GM21381 (cell line): ENCODE measurements around the gene MEGF10.

Source experiments
- ATAC-seq: cut with Tn5 transposase; IDR thresholded peaks from one replicate; pipeline ENCODE4 v1.9.1; 2021; ENCODE audit warnings: mild to moderate bottlenecking, moderate library complexity; ENCODE audit not compliant: unreplicated experiment

Gene MEGF10

DNA sequence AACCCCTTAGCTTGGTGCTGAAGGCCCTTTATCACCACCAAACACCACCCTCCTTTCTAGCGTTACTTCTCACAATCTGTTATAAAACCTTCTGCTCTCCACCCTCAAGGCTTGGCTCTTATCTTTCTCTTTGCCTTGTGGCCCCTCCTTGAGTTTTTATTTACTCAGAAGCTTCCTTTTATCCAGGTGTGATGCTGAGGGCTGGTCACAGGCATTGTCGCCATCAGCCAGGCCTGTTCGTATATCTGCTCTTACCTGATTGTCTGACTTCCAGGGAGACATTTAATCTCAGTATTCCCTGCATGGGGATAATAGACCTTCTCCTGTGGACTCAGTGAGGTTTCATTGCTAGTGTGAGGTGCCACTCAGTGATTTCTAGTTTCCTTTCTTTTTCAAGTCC is 34.2 kb downstream of the MEGF10 start:
- ATAC-seq, result no peak

DNA sequence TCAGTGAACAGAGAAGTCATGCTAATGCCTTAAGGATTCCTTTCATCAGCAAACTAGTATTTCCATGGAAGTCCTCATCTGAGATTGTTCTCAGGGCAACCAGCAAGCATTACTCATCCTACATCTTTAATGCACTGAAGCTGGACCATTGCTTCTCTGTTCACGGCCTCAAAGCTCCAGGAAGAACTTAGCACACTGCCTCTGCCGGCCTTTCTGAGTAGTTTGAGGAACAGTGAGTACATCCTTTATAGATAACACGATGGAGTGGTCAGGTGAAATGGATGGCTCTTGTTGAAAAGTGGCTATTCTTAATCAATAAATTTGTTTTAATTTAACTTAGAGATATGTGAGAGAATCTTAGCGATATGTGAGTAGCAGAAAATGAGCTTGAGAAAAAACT is 35.8 kb downstream of the MEGF10 start:
- ATAC-seq, result no peak

DNA sequence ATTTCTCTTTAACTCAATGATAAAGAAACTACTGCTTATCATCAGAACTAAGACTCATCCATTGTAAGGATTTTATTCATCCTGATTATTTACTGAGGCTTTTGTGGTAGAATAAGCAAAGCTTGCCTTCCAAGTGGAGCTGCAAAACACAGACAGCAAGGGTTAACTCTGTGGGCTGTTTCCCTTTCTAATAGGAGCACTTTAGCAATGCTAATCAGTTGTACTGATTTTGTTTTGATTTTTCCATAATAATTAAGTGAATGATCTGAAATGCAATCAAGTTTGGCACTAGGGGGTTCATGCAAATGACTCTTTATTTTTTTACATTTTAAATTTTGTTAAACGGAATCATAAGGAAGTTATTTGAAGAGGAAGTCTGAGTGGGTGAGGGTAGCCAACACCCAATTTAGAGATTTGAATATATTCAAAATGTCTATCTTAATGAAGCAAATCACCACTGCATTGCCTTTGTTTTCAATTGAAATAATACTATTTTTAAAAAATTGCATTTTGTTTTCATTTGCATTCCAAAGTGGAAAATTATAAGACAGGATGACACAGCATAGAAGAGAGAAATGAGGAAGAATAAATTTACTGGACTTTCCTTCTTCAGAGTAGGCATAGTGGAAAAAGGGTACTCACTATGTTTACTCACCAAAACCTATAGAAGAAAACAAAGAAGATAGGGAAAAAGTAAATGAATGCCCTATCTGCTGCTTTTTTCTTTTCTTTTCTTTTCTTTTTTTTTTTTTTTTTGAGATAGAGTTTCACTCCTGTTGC is 36.6 kb downstream of the MEGF10 start:
- ATAC-seq, result no peak

DNA sequence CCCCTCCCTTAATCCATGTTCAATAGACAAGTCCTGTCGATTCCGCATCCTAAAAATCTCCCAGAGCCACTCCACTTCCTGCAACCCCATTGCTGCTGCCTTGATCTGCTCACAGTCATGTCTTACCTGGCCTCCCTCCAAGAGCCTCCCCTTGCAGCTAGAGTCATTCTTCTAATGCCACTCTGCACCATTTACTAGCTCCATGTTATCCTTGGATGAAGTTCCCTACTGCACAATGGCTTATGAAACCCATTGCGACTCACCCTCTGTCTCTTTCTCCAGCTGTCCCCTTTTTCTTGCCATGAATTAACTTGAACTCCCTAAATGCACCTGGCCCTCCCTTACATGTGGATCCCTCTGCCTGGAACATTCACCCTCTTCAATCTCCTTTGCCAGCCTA is 39.5 kb downstream of the MEGF10 start:
- no peak for ATAC-seq

DNA sequence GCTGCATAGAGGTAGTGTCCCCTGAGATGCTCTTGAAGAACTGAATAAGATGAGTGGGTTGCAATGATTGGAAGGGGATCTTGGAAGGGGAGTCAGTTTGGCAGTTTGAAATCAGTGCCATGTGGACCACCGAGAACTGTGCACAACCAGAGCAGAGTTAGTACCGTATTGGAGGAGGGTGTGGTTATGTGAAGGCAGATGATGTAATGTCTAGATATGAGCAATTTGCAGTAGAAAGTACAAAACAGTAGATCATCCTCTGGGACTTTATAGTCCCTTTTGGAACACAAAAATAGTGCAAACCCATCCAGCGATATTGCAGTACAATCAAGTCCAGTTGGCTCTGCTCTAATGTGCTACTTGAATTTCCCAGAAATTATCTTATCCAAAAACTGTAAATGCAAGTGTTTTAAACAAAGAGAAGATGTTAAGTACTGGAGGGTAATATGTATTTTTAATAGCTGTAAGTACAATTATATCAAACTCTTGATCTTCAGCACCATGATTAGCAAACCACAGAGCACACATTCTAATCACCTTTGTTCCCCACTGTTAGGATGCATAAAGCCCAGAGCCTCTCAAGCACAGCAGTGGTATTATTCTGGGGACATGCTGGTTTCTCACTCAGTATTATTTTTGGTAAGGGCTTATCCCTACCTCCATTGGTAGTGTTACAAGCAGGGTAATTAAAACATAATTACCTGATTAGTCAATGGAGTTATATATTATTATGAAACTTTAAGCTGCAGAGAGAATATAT is 41.5 kb downstream of the MEGF10 start:
- ATAC-seq, result no peak

DNA sequence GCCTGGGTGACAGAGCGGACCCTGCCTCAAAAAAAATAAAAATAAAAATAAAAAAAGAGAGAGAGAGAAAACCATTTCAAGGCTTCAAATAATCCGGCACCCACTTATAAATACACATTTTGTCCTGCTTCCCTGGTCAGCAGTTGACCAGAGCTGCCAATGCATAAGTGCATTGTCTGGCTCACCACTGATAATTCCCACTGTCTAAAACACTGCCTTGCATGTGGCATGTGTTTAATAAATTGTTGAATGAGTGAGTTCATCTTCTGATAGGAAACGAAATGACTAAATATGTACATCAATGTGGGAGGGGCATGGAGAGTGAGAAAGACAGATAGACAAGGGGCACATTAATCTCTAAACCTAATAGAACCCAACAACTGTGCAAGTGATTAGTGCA is 42.9 kb downstream of the MEGF10 start:
- ATAC-seq, result no peak

DNA sequence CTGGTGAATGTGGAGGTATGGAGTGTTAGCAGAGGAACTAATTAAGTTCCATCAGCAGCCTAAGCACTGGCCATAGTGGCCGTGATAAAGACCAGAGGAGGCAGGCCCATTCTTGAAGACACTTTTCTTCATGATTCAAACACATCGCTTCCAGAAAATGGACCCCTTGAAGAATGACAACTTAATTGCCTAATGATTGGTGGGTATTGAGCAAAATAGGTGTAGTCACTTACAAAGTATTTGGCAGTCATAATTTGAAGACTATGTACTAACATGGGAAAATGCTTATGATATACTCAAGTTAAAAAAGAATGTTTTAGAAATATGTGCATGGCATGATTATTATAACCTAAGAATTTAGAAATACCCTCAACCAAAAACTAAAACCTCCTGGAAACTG is 44.8 kb downstream of the MEGF10 start:
- no peak for ATAC-seq

DNA sequence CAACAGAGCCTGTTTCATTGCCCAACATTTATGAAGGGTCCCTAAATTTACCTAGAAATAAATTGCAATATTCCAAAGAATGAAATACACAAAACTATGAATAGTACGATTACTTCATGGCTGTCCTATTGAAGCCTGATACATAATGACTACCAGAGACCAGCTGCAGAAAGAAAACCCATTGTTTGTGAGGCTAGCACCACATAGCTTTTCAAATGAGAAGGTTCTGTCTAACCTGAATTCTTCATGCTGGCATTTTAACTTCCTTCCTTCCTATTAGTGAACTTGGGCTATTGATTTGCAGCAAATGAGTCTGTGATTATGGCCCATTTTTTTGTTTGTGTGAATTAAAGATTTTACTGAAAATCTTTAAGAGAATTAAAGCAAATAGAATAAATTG is 47.3 kb downstream of the MEGF10 start:
- no peak for ATAC-seq

DNA sequence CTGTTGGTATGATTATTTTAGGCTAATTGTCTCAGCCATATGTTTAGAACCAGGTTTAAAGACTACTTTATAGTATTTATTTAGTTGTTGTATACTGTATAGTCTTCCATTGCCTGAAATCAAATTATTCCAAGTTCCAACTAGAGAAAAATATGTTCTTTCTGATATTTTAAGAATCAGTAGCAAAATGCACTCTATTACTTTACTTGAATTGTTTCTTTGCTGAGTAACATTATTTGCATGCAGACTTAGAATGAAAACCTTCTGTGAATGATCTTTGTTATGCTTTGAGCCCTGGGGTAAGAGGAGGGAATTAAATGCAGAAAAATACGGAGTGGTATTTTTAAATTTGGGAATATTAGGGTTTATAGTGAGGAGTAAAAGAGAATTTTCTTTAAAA is 47.9 kb downstream of the MEGF10 start:
- ATAC-seq, result no peak

DNA sequence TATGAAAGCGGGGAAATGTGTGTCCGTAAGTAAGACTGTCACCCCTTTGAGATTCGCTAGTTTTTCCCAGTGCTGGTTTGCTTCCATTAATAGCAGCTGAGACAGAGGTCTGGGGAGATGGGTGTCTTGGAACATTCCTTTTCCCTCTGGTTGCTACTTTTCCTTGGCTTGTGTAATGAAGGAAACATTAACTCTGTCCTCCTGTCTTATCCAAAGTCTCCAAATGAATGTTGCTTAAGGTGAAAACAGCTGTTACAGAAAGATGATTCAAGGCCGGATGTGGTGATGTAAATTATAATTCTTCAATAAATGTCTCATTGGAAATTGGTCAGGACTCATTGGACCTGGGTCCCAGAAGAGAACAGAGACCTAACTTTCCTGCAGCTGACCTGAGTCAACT is 50.0 kb downstream of the MEGF10 start:
- no peak for ATAC-seq

DNA sequence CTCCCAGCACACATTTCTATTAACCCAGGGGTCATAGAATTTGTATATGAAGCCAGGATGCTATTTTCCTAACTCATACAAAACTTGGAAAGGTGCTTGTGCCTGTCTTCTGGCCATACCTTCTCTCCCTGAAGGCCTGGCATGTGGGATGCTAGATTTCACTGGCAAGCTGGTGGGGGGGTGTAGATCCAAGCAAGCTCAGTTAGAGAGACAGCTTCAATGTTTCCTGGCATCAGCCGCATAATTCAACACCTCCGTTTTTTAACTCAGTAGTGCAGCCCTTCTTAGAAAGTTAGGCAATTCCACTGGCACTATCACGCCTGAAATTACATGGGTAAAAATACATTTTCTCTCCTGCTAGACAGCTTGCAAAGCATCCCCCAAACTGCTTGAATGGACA is 51.8 kb downstream of the MEGF10 start:
- ATAC-seq, result no peak

DNA sequence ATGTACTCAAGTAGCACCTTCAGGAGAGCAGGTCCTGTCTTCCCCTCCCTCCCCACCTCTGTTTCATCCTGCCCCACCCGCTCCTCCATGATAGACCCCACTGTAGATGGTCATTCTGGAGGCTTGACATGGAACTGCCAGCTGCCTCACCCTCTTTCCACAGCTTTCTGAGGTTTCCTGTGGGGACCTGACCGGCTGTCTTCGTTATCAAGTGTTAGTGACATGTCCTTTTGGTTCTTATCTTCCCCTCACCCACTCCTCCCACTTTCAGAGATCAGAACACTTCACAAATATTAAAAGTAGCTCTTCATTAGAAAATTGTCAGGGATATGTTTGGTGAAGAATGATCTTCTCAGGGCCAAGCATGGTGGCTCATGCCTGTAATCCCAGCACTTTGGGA is 52.7 kb downstream of the MEGF10 start:
- no peak for ATAC-seq

DNA sequence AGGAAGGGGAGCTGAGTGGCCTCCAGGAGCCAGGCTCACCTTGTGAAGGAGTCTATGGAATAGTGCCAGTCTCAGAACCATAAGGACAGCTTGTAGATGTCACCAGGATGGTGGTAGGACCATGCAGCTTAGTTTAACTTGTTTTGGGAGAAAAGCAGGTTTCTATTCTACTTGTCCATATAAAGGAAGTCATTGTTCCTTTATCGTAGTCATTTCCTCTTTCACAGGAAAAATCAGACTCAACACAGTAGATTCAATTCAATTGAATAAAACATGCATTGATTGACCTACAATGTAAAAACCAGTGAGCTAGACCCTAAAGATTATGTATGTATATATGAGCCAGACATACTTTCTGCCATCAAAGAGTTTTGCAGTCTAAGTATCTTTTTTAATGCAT is 53.3 kb downstream of the MEGF10 start:
- ATAC-seq, result no peak

DNA sequence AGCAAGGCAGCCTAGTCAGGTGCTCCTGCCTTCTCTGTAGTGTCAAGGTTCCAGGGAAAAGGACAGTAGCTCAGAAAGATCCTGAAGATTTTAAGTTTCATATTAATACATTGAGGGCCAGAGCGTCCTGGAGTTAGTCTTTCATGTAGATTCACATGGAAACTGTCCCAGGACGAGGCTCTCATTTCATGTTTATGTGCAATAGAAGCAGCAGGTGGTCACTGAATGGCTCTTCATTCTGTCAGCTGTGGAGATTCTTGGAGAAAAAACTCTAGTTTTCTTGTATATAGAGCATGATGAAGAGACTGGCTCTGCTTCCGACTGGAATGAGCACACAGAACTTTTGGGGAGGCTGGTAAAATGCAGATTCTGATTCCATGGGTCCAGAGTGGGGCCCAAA is 54.3 kb downstream of the MEGF10 start:
- ATAC-seq, result no peak

DNA sequence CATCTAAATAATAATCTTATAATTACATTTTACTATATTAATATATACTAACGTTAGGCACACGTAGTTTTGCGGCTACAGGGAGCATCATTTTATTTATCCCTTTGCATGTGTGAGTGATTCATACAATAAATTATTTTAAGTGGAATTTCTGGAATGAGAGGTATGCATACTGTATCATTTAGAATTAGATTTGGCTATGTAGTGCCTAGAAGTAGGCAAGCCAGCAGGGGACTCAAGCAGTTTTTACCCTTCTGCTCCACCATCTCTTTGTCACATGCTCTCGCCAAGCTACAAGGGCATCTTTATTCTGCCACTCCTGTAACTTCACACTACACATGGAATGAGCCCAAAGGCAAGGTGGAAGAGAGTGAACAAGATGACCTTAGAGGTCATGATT is 60.8 kb downstream of the MEGF10 start:
- ATAC-seq, result no peak

DNA sequence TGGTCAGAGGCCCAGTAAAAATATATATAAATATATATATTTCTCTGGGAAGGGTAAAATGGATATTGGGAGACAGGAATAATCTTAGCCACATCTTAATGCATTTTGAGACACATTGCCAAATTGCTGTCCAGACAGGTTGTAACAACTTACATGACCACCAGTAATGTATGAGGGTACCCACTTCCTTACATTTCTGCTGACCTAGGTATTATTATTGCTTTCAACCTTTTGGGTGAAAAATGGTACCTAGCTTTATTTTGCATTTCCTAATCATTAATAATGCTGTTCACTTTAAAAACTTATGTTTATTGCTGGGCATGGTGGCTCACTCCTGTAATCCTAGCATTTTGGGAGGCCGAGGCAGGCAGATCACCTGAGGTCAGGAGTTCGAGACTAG is 61.5 kb downstream of the MEGF10 start:
- no peak for ATAC-seq

DNA sequence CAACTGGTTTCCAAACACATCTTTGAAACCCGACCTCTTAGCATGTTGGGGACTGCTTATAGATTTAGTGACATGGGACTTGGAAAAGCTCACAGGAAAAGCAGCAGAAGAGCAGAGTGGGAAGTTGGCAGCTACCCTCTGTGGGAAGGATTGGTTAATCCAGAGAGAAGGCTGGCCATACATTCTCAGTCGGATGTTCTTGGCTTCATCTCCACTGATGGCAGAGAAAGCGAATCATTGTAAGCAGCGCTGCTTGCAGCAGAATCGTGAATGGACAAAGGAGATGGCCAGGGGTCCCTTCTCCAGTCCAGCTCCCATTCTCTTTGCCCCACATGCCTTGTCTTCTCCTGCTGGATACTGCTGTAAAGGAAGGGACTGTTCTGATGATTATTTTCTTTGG is 62.7 kb downstream of the MEGF10 start:
- no peak for ATAC-seq

DNA sequence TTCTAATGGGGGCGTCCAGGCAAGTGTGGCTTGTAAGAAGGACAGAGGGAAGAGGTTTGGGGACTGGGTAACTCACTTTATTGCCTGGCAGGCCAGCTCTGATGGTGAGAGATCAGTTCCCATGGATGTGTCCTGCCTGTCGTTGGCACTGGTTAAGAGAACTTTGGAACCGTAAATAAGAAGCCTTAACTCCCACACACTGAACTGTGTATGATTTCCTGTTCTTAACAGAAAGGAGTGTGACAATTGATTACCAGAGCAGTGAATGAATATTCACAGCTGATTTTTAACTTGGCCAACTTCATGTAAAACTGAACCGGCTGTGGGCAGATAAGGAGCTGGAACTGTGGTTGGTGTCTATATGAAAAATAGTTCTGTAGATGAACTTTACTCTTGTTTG is 63.2 kb downstream of the MEGF10 start:
- ATAC-seq, result no peak

DNA sequence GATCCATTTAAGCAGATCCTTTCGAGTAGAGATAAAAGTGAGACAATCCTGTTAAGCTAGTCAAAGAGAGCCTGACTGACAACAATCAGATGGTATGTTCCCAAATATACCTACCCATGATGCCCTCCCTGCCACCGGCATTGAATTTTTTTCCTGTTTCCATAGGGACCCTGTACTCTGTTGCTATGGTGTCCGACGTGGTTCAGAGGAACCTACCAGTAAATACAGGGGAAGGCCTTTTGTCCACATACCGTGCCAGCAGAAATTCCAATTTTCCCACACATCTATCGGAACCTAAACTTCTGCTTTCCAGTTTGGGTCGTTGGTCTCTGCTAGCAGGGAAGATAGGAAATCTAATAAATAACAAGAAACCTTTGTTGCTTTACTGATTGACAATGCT is 64.7 kb downstream of the MEGF10 start:
- no peak for ATAC-seq

DNA sequence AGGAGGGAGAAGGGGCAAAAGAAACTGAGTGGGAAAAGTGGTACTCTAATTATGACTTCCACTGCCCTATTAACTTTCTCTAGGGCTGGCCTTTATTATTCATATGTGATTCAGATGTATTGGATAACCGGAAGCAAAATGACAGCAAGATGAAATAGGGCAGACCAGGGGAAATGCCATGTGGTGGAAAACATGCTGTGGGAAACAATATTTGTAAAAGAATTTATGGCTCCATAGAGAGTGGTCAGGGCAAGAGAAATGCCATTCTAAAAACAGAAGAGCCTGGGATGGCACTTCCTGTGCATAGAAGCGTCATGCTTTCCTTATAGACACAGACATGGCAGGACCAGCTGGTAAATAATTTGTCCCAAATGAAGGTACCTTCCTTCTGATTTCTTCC is 67.7 kb downstream of the MEGF10 start:
- ATAC-seq, result no peak

DNA sequence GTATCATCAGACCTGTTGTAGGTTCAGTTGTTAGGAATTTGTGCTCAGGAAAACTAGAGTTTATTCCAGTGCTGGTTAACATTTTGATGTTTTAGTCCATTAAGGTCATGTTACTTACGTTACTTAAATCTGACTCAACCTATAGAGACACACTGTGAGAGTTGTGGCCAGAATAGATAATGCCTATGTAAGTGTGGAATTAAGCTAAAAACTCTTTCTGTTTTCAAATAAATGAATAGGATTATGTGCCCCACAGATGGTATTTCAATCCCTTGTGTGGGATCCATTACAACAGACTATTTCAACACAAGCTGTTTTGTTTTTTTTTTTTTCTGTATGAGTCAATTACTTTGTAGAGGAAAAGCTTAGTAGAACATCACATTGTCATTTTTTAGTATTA is 68.1 kb downstream of the MEGF10 start:
- no peak for ATAC-seq

DNA sequence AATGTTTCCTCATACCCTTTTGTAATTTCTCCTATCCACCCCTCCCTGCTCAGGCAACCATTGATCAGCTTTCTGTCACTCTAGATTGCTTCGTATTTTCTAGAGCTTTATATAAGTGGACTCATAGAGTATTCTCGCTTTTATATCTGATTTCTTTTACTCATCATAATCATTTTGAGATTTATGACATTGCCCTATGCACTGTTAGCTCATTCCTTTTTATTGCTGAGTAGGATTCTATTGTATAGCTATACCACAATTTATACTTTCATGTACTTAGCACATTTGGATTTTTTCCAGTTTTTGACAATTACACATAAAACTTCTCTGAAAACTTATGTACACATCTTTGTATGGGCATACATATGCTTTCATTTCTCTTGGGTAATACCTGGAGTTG is 68.9 kb downstream of the MEGF10 start:
- ATAC-seq, result no peak

DNA sequence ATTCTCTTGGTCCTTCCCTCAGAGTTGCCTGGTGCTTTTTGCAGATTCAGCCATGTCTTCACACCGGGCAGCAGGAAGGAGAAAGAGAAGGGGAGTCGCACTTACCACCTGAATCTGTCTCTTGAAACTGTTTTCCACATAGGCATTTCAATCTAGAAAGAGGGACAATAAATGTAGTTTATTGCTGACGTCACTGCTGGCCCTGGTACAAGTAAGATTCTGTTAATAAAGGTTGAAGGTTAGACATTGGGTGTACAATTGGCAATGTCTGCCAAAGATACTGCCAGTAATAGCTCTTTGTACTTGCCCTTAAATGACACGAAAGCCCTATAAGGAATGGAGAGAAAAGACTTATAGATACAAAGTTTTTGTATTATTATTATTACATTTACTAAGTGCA is 72.8 kb downstream of the MEGF10 start:
- ATAC-seq, result no peak
